Head of caudate nucleus (tissue), 42 donors: ENCODE data around the gene CLCN2.

Source experiments
- DNase-seq, 42 donors: peaks; one replicate each; pipeline versions ENCODE4 v3.0.0 to v3.0.0-alpha.2; 2020 to 2021; ENCODE audit warnings: mixed read lengths in 7 of 42
- intact Hi-C: fragments of 100-400 bp; cut with DNase I; formaldehyde crosslinking; loops from one replicate; pipeline ENCODE4 v1.15.0; 2022

CLCN2 gene

DNA sequence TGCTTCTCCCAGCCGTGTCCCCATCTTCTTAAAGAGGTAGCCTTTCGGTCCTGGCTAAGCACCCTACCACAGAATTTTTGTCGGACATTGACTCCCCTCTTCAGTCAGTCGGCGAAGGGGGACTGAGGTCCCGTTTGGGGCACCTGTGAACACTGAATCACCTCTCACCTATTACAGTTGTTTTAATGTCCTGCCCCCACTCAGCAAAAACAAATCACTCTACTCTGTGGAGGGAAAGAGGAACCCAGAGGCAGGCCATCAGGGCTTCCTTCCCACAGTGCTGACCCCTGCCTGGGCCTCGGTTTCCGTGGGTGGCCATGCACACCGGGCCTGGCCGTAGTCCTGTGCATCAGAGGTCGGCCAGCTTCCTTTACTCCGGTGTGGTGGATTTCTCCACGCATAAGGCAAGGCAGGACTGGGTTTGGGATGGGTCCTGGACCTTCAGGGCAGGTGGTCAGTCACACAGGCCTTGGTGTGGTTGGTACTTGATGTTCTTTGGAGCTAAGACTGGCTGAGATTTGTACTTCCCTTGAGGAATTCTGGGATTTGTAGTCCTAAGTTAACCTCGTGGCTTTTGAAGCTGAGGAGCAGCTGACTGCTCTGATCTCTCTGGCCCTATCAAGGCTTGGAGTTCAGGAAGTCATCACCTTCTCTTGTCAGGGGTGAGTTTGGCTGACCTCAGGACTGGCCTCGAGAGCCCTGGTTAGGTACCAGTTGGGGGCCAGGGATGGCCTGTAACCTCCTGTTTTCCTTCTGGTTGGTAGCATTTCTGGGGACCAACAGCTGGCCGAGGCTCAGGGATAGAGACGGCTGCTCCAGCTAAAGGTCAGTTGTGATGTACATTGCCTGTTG, 24.6 kb downstream of the CLCN2 start:
- peak in 22 of 42 donors; percentile 40 to 77 (median 60) for DNase-seq
- intact Hi-C loops, result no loop called here

DNA sequence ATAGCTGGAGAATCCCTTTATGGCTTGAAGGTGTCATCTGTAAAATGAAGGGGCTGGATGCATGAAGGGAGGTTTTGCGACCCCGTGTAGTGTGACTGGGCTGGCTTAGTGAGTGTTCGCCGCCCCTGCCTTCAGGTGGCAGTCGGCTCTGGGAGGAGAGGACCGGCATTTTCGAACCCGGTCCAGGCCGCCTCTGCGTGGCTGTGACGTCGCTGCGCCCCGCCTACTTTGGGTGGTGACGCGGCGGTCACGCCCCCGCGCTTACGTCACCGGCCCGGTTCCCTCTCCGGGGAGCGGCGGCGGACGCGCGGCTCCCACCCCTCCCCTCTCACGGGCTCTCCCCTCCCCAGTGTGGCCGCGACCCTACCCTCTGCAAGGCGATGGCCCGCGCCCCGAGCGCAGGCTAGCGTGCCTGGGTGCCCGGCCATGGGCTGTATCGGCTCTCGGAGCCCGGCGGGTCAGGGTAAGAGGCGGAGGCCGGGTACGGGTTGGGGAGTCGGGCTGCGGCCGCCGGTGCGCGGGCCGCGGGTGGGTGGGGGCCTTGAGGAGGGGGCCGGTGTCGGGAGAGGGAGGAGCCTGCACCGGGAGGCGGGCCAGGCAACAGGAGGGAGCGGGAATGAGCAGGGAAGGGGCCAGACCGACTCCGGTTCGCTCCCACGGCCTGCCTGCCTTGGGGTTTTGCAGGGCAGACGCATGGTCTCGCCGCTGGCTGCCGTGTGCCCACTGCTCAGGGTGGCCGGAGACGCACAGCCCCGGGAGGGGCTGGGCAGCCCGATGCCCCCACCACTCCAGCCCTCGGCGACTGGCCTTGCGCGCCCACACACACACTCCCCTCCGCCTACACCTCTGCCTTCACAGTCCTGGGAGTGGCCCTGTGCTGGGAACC, 25.5 kb downstream of the CLCN2 start:
- DNase-seq, result peak; percentile 75 to 97 (median 94)
- intact Hi-C loops, result no loop called here

DNA sequence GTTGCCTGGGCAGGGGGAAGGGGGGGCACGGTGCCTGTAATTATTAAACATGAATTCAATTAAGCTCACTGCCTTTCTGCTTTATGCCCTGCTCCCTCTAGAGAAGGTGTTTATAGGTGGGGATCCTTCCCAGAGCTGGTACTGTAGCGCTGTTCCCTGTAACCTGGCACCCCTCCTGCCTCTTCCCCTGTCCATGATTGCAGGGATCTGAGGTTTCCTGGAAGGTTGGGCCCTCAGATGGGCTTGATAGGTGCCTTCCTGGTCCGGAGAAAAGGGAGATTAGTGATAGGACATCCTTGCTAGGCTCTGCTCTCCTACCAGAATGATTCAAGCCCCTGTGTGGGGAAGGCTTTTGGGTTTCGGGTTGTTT, 26.1 kb downstream of the CLCN2 start:
- DNase-seq, result no peak

DNA sequence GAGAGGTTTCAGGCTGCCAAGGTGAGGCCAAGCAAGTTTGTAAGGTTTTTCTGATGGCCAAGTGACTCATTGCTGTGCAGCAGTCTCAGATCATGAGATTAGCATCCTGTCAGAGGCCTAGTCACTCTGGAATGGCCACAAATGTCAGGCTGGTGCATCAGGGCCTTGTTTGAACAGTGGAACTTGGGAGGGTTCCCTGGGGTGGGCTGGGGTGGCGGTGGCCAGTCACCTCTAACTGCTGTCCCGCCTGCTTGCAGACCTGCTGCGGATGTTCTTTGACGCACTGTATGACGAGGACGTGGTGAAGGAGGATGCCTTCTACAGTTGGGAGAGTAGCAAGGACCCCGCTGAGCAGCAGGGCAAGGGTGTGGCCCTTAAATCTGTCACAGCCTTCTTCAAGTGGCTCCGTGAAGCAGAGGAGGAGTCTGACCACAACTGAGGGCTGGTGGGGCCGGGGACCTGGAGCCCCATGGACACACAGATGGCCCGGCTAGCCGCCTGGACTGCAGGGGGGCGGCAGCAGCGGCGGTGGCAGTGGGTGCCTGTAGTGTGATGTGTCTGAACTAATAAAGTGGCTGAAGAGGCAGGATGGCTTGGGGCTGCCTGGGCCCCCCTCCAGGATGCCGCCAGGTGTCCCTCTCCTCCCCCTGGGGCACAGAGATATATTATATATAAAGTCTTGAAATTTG, 26.8 kb downstream of the CLCN2 start:
- intact Hi-C loops, result no loop called here
- DNase-seq, result no peak

More for the DNA sequence above, 26.1 kb downstream of the CLCN2 start:
- intact Hi-C loops, result no loop called here

DNA sequence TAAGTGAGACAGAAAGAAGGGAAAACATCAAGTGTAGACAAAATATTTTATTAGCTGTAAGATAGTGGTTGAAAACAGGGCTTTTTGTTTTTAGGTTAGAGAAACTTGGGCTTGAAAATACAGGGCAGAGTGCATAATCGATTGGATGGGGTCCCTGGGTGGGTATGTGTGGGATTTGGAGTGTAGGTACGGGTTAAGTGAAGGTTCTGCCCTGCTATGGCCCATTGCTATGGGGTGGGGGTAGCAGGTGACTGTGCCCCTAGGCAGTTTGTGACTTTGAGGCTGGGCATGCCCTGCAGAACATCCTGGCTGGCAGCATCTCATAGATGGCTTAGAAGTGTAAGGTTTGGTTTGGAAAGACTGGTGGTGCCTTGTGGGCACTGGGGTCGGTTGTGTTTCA, 27.7 kb downstream of the CLCN2 start:
- intact Hi-C loops, result no loop called here

DNA sequence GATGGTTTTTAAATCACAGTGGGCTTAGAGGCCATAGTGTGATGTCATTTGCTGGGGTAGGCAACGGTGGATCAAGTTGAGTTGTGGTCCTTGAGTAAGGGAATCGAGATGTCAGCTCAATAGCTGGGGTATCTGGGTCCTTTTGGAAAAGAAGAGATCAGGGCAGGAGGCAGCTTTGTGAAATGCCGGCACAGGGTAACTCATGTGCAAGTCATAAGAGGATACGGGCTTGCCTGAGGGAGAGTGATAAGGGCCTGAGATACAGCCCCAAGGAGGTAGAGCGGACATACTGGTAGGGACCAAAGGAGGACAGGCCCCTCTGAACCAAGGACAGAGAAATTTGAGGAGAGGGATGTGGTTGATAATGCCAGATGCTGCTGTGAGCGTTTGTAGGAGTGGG, 28.2 kb downstream of the CLCN2 start:
- no peak for DNase-seq
- intact Hi-C loops, result no loop called here

More for the DNA sequence above, 27.7 kb downstream of the CLCN2 start:
- no peak for DNase-seq

DNA sequence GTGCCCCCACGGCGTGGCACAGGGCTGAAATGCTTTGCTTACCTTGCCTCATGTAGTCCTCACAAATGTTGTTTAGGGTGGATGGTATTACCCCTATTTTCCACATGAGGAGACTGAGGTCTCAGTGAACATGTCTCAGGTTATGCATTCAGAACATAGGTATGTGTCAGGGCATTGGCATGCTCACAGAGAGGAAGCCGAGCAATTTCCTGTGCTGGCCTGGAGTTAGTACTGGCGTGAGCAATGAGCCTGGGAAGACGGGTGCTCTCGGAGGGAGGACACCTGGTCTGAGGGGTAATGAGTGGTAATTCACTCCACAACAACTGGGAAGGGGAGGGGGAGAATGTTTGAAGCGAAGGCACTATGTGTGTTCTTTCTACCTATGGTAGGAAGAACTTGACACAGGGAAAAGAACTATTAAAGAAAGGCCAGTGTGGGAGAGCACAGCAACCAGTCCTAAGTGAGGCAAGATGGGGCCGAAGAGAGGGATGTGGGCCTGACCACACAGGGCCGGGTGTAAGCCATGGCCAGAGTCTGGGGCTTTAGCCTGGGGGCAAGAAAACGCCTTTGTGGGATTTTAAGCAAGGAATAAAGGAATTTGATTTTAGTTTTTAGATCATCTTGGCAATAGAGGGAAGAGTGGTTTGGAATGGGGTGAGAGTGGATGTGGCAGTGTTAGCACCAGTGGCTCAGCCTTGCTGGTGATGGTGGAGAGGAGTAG, 28.9 kb downstream of the CLCN2 start:
- intact Hi-C loops, result no loop called here
- no peak for DNase-seq

DNA sequence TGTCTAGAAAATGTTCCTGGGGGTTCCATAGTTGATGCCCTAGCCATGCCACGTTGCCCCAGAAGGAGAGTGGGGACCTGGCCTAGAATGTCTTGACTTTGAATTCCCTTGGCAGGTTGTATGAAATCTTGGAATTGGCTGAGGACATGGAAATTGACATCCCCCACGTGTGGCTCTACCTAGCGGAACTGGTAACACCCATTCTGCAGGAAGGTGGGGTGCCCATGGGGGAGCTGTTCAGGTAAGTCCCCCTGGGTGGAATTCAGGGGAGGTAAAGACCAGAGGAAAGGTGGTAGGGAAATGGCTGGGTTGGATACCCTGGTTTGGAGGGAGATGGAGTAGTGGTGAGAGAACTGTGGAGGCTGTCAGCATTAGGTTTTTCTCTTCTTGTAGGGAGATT, 32.9 kb downstream of the CLCN2 start:
- intact Hi-C loops, result no loop called here
- no peak for DNase-seq

DNA sequence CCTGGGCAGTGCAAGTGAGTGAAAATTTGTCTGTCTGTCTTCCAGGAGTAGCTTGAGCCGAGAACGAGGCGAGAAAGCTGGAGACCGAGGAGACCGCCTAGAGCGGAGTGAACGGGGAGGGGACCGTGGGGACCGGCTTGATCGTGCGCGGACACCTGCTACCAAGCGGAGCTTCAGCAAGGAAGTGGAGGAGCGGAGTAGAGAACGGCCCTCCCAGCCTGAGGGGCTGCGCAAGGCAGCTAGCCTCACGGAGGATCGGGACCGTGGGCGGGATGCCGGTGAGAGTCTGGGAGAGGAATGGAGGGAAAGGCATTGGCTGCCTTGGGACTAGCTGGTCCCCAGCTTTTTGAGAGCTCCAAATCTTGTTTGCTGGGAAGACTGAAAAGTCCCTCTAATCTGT, 34.2 kb downstream of the CLCN2 start:
- intact Hi-C loops, result no loop called here

DNA sequence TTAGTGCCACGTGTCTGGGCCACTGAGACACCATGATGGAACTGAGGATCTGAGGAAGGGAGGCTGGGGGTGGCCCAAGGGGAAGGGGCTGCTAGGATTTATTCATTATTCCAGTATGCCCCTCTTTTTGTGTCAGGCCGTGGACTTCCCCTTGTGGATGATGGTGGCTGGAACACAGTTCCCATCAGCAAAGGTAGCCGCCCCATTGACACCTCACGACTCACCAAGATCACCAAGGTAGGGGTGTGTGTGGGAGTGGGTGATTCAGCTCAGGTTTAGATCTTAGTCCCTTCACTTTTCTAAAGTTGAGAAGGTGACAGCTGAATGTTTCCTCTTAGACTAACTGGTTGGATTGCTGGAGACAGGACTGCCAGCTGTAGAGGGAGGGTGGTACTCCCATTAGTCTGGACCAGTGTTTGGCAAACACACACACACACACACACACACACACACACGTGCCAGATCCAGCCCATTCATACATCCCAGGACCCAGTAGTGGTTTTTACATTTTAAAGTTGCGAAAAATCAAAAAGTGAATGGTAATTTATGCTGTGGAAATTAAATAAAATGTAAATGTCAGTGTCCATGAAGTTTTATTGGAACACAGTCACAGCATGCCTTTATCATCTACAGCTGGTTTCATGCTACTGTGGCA, 35.6 kb downstream of the CLCN2 start:
- DNase-seq, result peak in 3 of 42 donors; percentile 33 to 63 (median 44)
- intact Hi-C loops, result no loop called here

More for the DNA sequence above, 34.2 kb downstream of the CLCN2 start:
- no peak for DNase-seq

DNA sequence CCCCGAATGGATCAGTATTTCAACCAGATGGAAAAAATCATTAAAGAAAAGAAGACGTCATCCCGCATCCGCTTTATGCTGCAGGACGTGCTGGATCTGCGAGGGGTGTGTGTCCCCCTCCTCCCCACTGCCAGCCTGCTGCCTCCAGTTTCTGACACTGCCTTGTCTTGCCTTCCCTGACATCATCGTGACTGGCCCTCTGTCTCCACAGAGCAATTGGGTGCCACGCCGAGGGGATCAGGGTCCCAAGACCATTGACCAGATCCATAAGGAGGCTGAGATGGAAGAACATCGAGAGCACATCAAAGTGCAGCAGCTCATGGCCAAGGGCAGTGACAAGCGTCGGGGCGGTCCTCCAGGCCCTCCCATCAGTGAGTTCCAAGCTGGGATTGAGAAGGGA, 36.1 kb downstream of the CLCN2 start:
- DNase-seq, result no peak
- intact Hi-C loops, result no loop called here

DNA sequence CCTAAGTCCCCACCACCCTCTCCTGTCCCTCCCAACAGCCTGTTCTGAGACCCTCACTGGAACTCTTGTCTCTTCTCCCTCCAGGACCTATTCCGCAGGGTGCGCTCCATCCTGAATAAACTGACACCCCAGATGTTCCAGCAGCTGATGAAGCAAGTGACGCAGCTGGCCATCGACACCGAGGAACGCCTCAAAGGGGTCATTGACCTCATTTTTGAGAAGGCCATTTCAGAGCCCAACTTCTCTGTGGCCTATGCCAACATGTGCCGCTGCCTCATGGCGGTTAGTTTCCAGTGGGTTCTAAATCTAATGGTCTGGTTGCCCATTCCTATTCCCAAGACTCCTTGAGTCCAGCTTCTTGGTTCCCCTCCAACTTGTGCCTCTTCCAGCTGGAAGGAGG, 37.7 kb downstream of the CLCN2 start:
- intact Hi-C loops, result no loop called here
- no peak for DNase-seq

DNA sequence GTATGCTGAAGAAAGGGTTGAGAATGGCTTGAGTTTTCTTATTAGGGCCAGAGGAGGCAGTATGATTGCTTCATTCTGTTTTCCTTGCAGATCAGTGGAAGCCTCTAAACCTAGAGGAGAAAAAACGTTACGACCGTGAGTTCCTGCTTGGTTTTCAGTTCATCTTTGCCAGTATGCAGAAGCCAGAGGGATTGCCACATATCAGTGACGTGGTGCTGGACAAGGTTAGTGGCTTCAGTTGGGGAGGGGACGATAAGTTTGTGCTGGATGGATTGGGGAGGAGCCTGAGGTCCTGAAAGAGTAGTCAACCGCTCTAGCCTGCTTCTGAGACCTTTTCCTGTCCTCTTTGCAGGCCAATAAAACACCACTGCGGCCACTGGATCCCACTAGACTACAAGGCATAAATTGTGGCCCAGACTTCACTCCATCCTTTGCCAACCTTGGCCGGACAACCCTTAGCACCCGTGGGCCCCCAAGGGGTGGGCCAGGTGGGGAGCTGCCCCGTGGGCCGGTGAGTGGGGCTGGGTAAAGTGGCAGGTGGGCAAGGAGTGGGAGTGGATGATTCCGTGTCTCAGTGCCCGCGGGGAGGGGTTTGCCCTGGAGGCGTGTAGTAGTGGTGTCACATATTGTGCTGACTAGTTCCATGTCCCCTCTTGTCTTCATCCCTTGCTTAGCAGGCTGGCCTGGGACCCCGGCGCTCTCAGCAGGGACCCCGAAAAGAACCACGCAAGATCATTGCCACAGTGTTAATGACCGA, 38.5 kb downstream of the CLCN2 start:
- DNase-seq, result no peak

DNA sequence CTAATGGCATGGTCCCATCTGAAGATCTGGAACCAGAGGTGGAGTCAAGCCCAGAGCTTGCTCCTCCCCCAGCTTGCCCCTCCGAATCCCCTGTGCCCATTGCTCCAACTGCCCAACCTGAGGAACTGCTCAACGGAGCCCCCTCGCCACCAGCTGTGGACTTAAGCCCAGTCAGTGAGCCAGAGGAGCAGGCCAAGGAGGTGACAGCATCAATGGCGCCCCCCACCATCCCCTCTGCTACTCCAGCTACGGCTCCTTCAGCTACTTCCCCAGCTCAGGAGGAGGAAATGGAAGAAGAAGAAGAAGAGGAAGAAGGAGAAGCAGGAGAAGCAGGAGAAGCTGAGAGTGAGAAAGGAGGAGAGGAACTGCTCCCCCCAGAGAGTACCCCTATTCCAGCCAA, 39.7 kb downstream of the CLCN2 start:
- no peak for DNase-seq
- intact Hi-C loops, result no loop called here

More for the DNA sequence above, 38.5 kb downstream of the CLCN2 start:
- intact Hi-C loops, result no loop called here

DNA sequence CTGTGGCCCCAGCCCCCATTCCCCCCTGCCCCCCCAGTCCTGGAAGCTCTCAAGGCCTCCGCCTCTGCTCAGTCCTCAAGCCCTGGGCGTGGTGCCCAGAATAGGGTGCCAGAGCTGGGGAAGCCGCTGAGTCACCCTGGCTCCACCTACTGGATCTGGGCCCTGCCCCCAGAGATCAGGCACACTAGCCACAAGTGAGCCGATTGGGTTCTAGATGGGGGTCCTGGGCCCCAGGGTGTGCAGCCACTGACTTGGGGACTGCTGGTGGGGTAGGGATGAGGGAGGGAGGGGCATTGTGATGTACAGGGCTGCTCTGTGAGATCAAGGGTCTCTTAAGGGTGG, 41.3 kb downstream of the CLCN2 start:
- DNase-seq, result peak; percentile 88 to 99 (median 96)
- intact Hi-C loops, result no loop called here

DNA sequence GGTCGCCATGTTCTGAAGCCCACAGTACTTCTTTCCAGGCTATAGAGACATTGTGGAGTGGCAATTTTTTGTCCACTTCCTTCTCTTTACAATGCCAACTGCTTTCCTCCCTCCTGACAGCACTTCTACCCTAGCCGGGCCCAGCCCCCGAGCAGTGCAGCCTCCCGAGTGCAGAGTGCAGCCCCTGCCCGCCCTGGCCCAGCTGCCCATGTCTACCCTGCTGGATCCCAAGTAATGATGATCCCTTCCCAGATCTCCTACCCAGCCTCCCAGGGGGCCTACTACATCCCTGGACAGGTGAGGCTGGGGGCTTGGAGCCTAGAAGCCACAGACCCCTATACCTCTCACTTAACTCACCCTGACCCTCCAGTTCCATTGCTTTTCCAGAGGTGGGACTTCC, 44.2 kb downstream of the CLCN2 start:
- intact Hi-C loops, result no loop called here
- no peak for DNase-seq

DNA sequence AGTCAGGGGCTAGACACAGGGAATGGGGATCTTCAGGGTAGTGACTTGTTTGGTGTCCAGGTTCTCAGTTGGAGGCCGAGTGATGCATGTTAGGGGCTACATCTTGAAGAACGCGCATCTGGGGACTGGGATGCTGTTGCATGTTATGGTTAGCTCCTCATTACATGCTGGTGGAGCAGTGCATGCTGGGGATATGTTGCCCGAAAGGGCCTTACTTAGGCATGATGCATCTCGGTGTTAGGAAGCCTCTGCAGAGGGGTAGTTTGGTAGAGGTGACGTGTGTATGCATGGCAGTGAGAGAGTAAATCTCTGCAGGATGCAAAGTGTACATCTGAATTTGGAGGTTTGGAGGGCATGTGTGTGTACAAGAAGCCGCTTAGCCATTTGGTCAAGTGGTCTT, 44.6 kb downstream of the CLCN2 start:
- no peak for DNase-seq
- intact Hi-C loops, result no loop called here
